H9 (cell line): Measurements from ENCODE around the gene HCN2. TPM values are rescaled to one million over a fixed set of nuclear protein-coding genes. Genes with fewer than 3 reads are reported as not detected.

Experiments used
- DNase-seq: peaks from one replicate; pipeline ENCODE4 v3.0.0-alpha.2; 2017
- H2AFZ ChIP-seq: one replicate; pipeline ENCODE4 v1.6.1; 2013; ENCODE audit warnings: mild to moderate bottlenecking, low read length, control low read depth, moderate library complexity
- H2AK5ac ChIP-seq: 2 replicates; pipeline ENCODE4 v1.6.1; 2013; ENCODE audit warnings: low read length, control low read depth, mixed read lengths; ENCODE audit not compliant: insufficient read length
- H2BK120ac ChIP-seq: one replicate; pipeline ENCODE4 v1.6.1; 2013; ENCODE audit warnings: low read depth, mild to moderate bottlenecking, low read length, control low read depth, inconsistent platforms; ENCODE audit not compliant: poor library complexity, severe bottlenecking
- H2BK12ac ChIP-seq: 2 replicates; pipeline ENCODE4 v1.6.1; 2013; ENCODE audit warnings: low read length, control low read depth, mixed read lengths, low read depth; ENCODE audit not compliant: insufficient read length
- H2BK15ac ChIP-seq: 2 replicates; pipeline ENCODE4 v1.6.1; 2013; ENCODE audit warnings: low read depth, low read length, control low read depth
- H2BK20ac ChIP-seq: one replicate; pipeline ENCODE4 v1.6.1; 2013; ENCODE audit warnings: low read depth, mild to moderate bottlenecking, low read length, control low read depth, inconsistent platforms; ENCODE audit not compliant: poor library complexity, severe bottlenecking
- H2BK5ac ChIP-seq: 2 replicates; pipeline ENCODE4 v1.6.1; 2013; ENCODE audit warnings: low read length, control low read depth, mixed read lengths; ENCODE audit not compliant: insufficient read length
- H3K14ac ChIP-seq: 2 replicates; pipeline ENCODE4 v1.6.1; 2013; ENCODE audit warnings: low read length, control low read depth; ENCODE audit not compliant: insufficient read depth
- H3K18ac ChIP-seq: 2 replicates; pipeline ENCODE4 v1.6.1; 2013; ENCODE audit warnings: low read depth, mild to moderate bottlenecking, mixed read lengths, low read length, control low read depth; ENCODE audit not compliant: insufficient read length
- H3K23ac ChIP-seq: 2 replicates; pipeline ENCODE4 v1.6.1; 2013; ENCODE audit warnings: low read length, control low read depth, mixed read lengths, low read depth; ENCODE audit not compliant: insufficient read length
- H3K23me2 ChIP-seq: 2 replicates; pipeline ENCODE4 v1.6.1; 2013; ENCODE audit warnings: low read depth, mild to moderate bottlenecking, mixed read lengths, low read length, control low read depth; ENCODE audit not compliant: insufficient read length, poor library complexity, severe bottlenecking
- H3K27ac ChIP-seq: 2 replicates; pipeline ENCODE4 v1.5.1; 2013; ENCODE audit warnings: low read length, control low read depth, mixed read lengths, low read depth; ENCODE audit not compliant: insufficient read length
- H3K27me3 ChIP-seq: 2 replicates; pipeline ENCODE4 v1.6.1; 2013; ENCODE audit warnings: low read length, control low read depth, inconsistent platforms; ENCODE audit not compliant: insufficient read depth
- H3K4ac ChIP-seq: 2 replicates; pipeline ENCODE4 v1.6.1; 2013; ENCODE audit warnings: low read depth, mild to moderate bottlenecking, control low read depth, inconsistent platforms, low read length, moderate library complexity
- H3K4me1 ChIP-seq: 2 replicates; pipeline ENCODE4 v1.6.1; 2013; ENCODE audit warnings: low read length, control low read depth, inconsistent platforms; ENCODE audit not compliant: insufficient read depth
- H3K4me2 ChIP-seq: 2 replicates; pipeline ENCODE4 v1.6.1; 2013; ENCODE audit warnings: low read length, control low read depth, mixed read lengths; ENCODE audit not compliant: insufficient read length, insufficient read depth
- H3K56ac ChIP-seq: 2 replicates; pipeline ENCODE4 v1.6.1; 2013; ENCODE audit warnings: low read depth, mild to moderate bottlenecking, mixed read lengths, low read length, control low read depth; ENCODE audit not compliant: insufficient read length
- H3K79me1 ChIP-seq: 2 replicates; pipeline ENCODE4 v1.6.1; 2013; ENCODE audit warnings: low read depth, mild to moderate bottlenecking, moderate library complexity, low read length, control low read depth, inconsistent platforms; ENCODE audit not compliant: insufficient read depth, poor library complexity, severe bottlenecking
- H3K79me2 ChIP-seq: 2 replicates; pipeline ENCODE4 v1.6.1; 2013; ENCODE audit warnings: low read length, control low read depth, inconsistent platforms; ENCODE audit not compliant: insufficient read depth
- H3K9ac ChIP-seq: 2 replicates; pipeline ENCODE4 v1.6.1; 2013; ENCODE audit warnings: low read length, control low read depth, mixed read lengths; ENCODE audit not compliant: insufficient read length; ENCODE audit errors: extremely low read depth
- H3K9me3 ChIP-seq: one replicate; pipeline ENCODE4 v1.6.1; 2013; ENCODE audit warnings: low read depth, low read length, inconsistent platforms; ENCODE audit not compliant: control insufficient read depth
- H3T11ph ChIP-seq: one replicate; pipeline ENCODE4 v1.6.1; 2013; ENCODE audit warnings: mild to moderate bottlenecking, low read length, control low read depth, inconsistent platforms
- H4K20me1 ChIP-seq: one replicate; pipeline ENCODE4 v1.6.1; 2013; ENCODE audit not compliant: control insufficient read depth, insufficient read length, insufficient read depth
- H4K5ac ChIP-seq: 2 replicates; pipeline ENCODE4 v1.6.1; 2013; ENCODE audit warnings: low read depth, mild to moderate bottlenecking, mixed read lengths, low read length, control low read depth; ENCODE audit not compliant: insufficient read length
- H4K8ac ChIP-seq: replicated peaks from 2 replicates; pipeline ENCODE4 v1.6.1; 2013; ENCODE audit warnings: low read length, control low read depth, mixed read lengths, low read depth; ENCODE audit not compliant: insufficient read length
- H4K91ac ChIP-seq: 2 replicates; pipeline ENCODE4 v1.6.1; 2013; ENCODE audit warnings: low read depth, mild to moderate bottlenecking, moderate library complexity, mixed read lengths, low read length, control low read depth; ENCODE audit not compliant: insufficient read length
- H3K27ac Mint-ChIP-seq, 3 experiments: 2 replicates in 2 of 3; 3 replicates in 1 of 3; pipeline ENCODE4 v1.8.0; 2020 to 2021; ENCODE audit warnings: mixed read lengths in 3 of 3, mild to moderate bottlenecking in 1 of 3, moderate library complexity in 1 of 3
- H3K27me3 Mint-ChIP-seq: 2 replicates; pipeline ENCODE4 v1.8.0; 2021; ENCODE audit warnings: low read depth, mild to moderate bottlenecking, moderate library complexity, mixed read lengths
- H3K36me3 Mint-ChIP-seq, 3 experiments: 2 replicates in 2 of 3; 3 replicates in 1 of 3; pipeline ENCODE4 v1.8.0; 2020 to 2021; ENCODE audit warnings: low read depth in 3 of 3, mixed read lengths in 3 of 3; ENCODE audit not compliant: insufficient read depth in 1 of 3
- H3K4me1 Mint-ChIP-seq, 2 experiments: 2 replicates each; pipeline ENCODE4 v1.8.0; 2020; ENCODE audit warnings: mixed read lengths in 2 of 2
- H3K4me3 Mint-ChIP-seq, 2 experiments: 2 replicates in 1 of 2; 3 replicates in 1 of 2; pipeline ENCODE4 v1.8.0; 2020 to 2021; ENCODE audit warnings: mild to moderate bottlenecking in 2 of 2, mixed read lengths in 2 of 2, moderate library complexity in 1 of 2
- H3K9me3 Mint-ChIP-seq, 2 experiments: 2 replicates in 1 of 2; 3 replicates in 1 of 2; pipeline ENCODE4 v1.8.0; 2020; ENCODE audit warnings: mild to moderate bottlenecking in 2 of 2, mixed read lengths in 2 of 2, moderate library complexity in 1 of 2
- CTCF ChIP-seq: fragments of 200-600 bp; sonication (generic); conservative IDR thresholded peaks from 3 replicates; pipeline ENCODE4 v1.8.0; 2021; ENCODE audit warnings: antibody characterized with exemption, mild to moderate bottlenecking
- WGBS: extraction: QIAGEN DNeasy Blood & Tissue Kit; methylation state at CpG from one replicate; pipeline ENCODE4 v1.1.7; 2013; ENCODE audit warnings: missing lambda C conversion rate, low lambda C conversion rate, mixed read lengths; ENCODE audit not compliant: insufficient read length; ENCODE audit errors: extremely low coverage; 5-methylcytosine and 5-hydroxymethylcytosine counted together
- total RNA-seq: library from RNA; stranded (reverse); gene quantifications from 2 replicates; pipeline ENCODE4 v1.2.1, GENCODE V29; 2021

Gene HCN2
- total RNA-seq, 1 experiment from 2014 or later = 3.7 TPM

- no peak for TF ChIP-seq CTCF
- H4K20me1 ChIP-seq = peaks cover 2% of the 10 kb centered on the region
- no peaks in the 10 kb centered on the region; the same call in 1 of the 2 replicates for H3K27me3 Mint-ChIP-seq
- no peak overlapping the region for H3K18ac ChIP-seq
- no peak overlapping the region for H2BK12ac ChIP-seq
- H3K9me3 Mint-ChIP-seq = no peaks in the 10 kb centered on the region
- H2BK20ac ChIP-seq = no peak overlapping the region
- H3K56ac ChIP-seq = no peak overlapping the region
- H3K4me2 ChIP-seq = no peak overlapping the region
- H3K4me1 ChIP-seq = no peaks in the 10 kb centered on the region; the same call in 1 of the 2 replicates
- no peak overlapping the region for H3K4me3 Mint-ChIP-seq
- no peaks in the 10 kb centered on the region for H3K27me3 ChIP-seq
- no peak overlapping the region for H2AK5ac ChIP-seq
- no peak overlapping the region for H4K5ac ChIP-seq
- no peak overlapping the region for H2BK15ac ChIP-seq
- peaks cover 14 to 25% of the 10 kb centered on the region in 2 experiments for H3K4me1 Mint-ChIP-seq
- H2AFZ ChIP-seq = no peak overlapping the region
- no peak overlapping the region for H3T11ph ChIP-seq
- no peaks in the 10 kb centered on the region for H3K23me2 ChIP-seq
- no peak overlapping the region for H4K91ac ChIP-seq
- no peak overlapping the region for H2BK120ac ChIP-seq
- H3K9ac ChIP-seq = no peak overlapping the region
- H2BK5ac ChIP-seq = no peak overlapping the region
- no peak overlapping the region; the same call in 1 of the 2 replicates for H3K14ac ChIP-seq
- H4K8ac ChIP-seq = no peak overlapping the region
- peaks cover 37% of the 10 kb centered on the region; the same call in 1 of the 2 replicates for H3K79me2 ChIP-seq
- H3K9me3 ChIP-seq = no peaks in the 10 kb centered on the region
- H3K4ac ChIP-seq = no peak overlapping the region
- peaks cover 6 to 38% (median 33%) of the 10 kb centered on the region in 3 experiments; a peak in 6 of 7 replicates for H3K36me3 Mint-ChIP-seq
- H3K23ac ChIP-seq = no peak overlapping the region
- WGBS = no CpG with 5 or more reads among the region's 46 CpGs
- H3K27ac ChIP-seq = no peak overlapping the region
- H3K79me1 ChIP-seq = peaks cover 3% of the 10 kb centered on the region
- no peak for DNase-seq
- H3K27ac Mint-ChIP-seq = no peak overlapping the region; a peak in 1 of 7 replicates
Observed at GRCh38 chr19:579111-579841, 10.4 kb upstream of the HCN2 start.
